Spinal cord (tissue), 10 donors: ENCODE results near the gene DNAH8. TPM values are rescaled to one million over a fixed set of nuclear protein-coding genes. Genes with fewer than 3 reads are reported as not detected.

Experiments used
- DNase-seq, 6 donors: peaks; one replicate each; pipeline versions ENCODE4 v3.0.0 to v3.0.0-alpha.2; 2013 to 2015; ENCODE audit warnings: low spot score in 6 of 6, low read depth in 4 of 6
- H3K27ac ChIP-seq: one replicate; pipeline ENCODE4 v1.5.1; 2013; ENCODE audit warnings: low read depth, low read length, control low read depth
- H3K27me3 ChIP-seq: one replicate; pipeline ENCODE4 v1.6.1; 2013; ENCODE audit warnings: low read length; ENCODE audit not compliant: control insufficient read depth, insufficient read depth
- H3K36me3 ChIP-seq: one replicate; pipeline ENCODE4 v1.6.1; 2013; ENCODE audit warnings: low read length; ENCODE audit not compliant: control insufficient read depth, insufficient read depth
- H3K4me1 ChIP-seq: one replicate; pipeline ENCODE4 v1.6.1; 2013; ENCODE audit warnings: low read length; ENCODE audit not compliant: control insufficient read depth, insufficient read depth
- H3K4me3 ChIP-seq: one replicate; pipeline ENCODE4 v1.5.1; 2013; ENCODE audit warnings: low read depth, low read length, control low read depth
- H3K9me3 ChIP-seq: one replicate; pipeline ENCODE4 v1.6.1; 2013; ENCODE audit warnings: low read length; ENCODE audit not compliant: control insufficient read depth, insufficient read depth
- WGBS: methylation state at CpG from one replicate; pipeline ENCODE4 v1.1.5; 2013; ENCODE audit warnings: missing lambda C conversion rate; ENCODE audit not compliant: insufficient coverage; 5-methylcytosine and 5-hydroxymethylcytosine counted together
- polyA plus RNA-seq, 2 donors: library from polyadenylated mRNA; unstranded; fragments of 120-200 nt; gene quantifications; one replicate each; pipeline ENCODE4 v1.2.1, GENCODE V29; 2013; ENCODE audit not compliant: insufficient read length in 2 of 2
- total RNA-seq, 2 donors: library from RNA; depleted of rRNA in 1 of 2; stranded (reverse); fragments of 120-200 nt in 1 of 2; fragments of >200 nt in 1 of 2; gene quantifications; one replicate each; pipeline versions ENCODE4 v1.2.3 to v1.2.4, GENCODE V29; 2013 to 2014
- donor health status: healthy.

DNAH8 gene
- total and polyA plus RNA-seq, 4 donors: 0.03 to 0.17 (median 0.08) TPM

DNA sequence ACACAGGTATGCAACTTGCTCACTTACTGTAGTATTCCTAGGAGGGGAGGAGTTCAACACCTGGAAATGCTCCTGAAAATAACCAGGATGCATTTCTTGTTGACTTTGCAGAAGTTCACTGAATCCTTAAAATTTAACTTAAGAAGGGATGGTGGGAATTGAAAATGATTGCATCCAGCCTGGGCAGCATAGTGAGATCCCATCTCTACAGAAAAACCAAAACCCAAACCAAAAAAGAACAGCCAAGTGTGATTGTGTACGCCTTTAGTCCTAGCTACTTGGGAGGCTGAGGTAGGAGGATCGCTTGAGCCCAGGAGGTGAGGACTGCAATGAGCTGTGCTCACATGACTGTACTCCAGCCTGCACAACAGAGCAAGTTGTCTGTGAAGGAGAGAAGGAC is 1.7 kb downstream of the DNAH8 start:
- Histone ChIP-seq H3K36me3 (no peaks in the 10 kb centered on the region), H3K4me3 (no peak overlapping the region), H3K27me3 (peaks cover 30% of the 10 kb centered on the region), H3K4me1 (peaks cover 6% of the 10 kb centered on the region), H3K27ac (no peak overlapping the region), H3K9me3 (no peaks in the 10 kb centered on the region)
- no peak for DNase-seq
- 86% methylated on average over 1 of the region's 2 CpGs for WGBS

GRCh38 chr6:38719358-38719757 is 4.2 kb downstream of the DNAH8 start:
- Histone ChIP-seq H3K27me3 (peaks cover 23% of the 10 kb centered on the region), H3K36me3 (no peaks in the 10 kb centered on the region), H3K4me1 (peaks cover 6% of the 10 kb centered on the region), H3K4me3 (no peak overlapping the region), H3K27ac (no peak overlapping the region), H3K9me3 (no peaks in the 10 kb centered on the region)
- DNase-seq: no peak
- WGBS: 100% methylated on average over 1 of the region's 1 CpG

- no peak for DNase-seq
- no peaks in the 10 kb centered on the region for H3K36me3 ChIP-seq
- WGBS: no CpG with 5 or more reads among the region's 2 CpGs
- H3K27me3 ChIP-seq: peaks cover 14% of the 10 kb centered on the region
- no peaks in the 10 kb centered on the region for H3K9me3 ChIP-seq
- no peak overlapping the region for H3K4me3 ChIP-seq
- H3K4me1 ChIP-seq: peaks cover under 1% of the 10 kb centered on the region
- H3K27ac ChIP-seq: no peak overlapping the region
Observed at GRCh38 chr6:38720295-38720694, 5.2 kb downstream of the DNAH8 start.

DNA sequence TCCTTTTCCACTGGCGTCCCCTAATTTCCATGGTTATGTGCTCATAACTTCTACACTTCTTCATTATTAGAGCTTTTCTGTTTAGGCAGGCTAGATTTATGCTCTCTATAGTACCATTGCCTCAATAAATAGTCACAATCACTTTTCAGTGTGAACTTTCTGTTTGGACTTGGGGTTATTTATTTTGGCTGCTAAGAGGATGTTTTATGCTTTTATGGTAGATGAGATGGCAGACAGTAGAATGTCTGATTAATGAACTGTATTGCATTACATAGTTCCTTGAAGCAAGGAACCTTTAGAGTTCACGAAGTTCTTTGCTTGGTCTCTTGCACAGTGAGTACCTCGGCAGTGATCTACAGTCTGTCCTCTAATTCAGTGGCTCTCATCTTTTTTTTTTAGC is 6.9 kb downstream of the DNAH8 start:
- DNase-seq: no peak
- H3K4me1 ChIP-seq: no peaks in the 10 kb centered on the region
- no peaks in the 10 kb centered on the region for H3K36me3 ChIP-seq
- H3K9me3 ChIP-seq: no peaks in the 10 kb centered on the region
- H3K4me3 ChIP-seq: no peak overlapping the region
- H3K27ac ChIP-seq: no peak overlapping the region
- peaks cover 2% of the 10 kb centered on the region for H3K27me3 ChIP-seq
- WGBS: 85% methylated on average over 2 of the region's 3 CpGs

DNA sequence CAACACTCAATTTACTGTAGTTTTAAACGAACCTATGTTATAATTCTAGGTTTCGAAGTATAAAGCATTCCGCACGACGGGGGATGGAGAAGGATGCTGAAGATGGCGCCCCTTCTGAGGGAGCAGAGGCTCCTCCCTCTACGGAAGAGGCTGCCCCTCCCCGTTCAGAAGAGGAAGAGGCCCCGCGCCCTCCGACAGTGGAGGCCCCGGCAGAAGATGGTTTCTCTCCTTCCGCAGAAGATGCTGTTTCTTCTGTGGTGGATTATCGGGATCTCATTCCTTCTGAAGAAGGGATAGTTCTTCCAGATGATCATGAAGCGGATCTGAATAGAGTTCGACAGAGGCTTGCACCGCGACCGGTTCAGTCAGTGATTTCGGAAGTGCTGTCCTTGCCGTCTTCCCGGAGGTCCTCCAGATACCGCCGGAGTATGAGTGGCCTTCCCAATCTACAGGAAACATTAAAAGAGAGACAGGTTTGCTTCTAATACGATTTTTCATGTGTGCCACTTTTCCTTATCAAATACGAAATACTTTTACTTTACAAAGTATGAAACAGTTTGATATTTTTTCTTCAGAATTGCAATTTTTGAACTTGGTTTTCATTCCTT is 7.7 kb downstream of the DNAH8 start:
- H3K4me1 ChIP-seq: no peaks in the 10 kb centered on the region
- no peaks in the 10 kb centered on the region for H3K36me3 ChIP-seq
- no peak overlapping the region for H3K27ac ChIP-seq
- H3K4me3 ChIP-seq: no peak overlapping the region
- H3K9me3 ChIP-seq: no peaks in the 10 kb centered on the region
- no peak for DNase-seq
- WGBS: 91% methylated on average over 13 of the region's 26 CpGs
- no peaks in the 10 kb centered on the region for H3K27me3 ChIP-seq

GRCh38 chr6:38723783-38724182 is 8.7 kb downstream of the DNAH8 start:
- H3K4me3 ChIP-seq: no peak overlapping the region
- no peaks in the 10 kb centered on the region for H3K9me3 ChIP-seq
- no peak overlapping the region for H3K27ac ChIP-seq
- DNase-seq: no peak
- H3K27me3 ChIP-seq: no peaks in the 10 kb centered on the region
- no peaks in the 10 kb centered on the region for H3K4me1 ChIP-seq
- H3K36me3 ChIP-seq: no peaks in the 10 kb centered on the region
- WGBS: no CpG with 5 or more reads among the region's 5 CpGs

- H3K9me3 ChIP-seq: no peaks in the 10 kb centered on the region
- no peaks in the 10 kb centered on the region for H3K36me3 ChIP-seq
- no peaks in the 10 kb centered on the region for H3K4me1 ChIP-seq
- H3K27me3 ChIP-seq: no peaks in the 10 kb centered on the region
- no peak overlapping the region for H3K4me3 ChIP-seq
- DNase-seq: no peak
- H3K27ac ChIP-seq: no peak overlapping the region
- 100% methylated on average over 1 of the region's 5 CpGs for WGBS
Observed at GRCh38 chr6:38724343-38724742, 9.2 kb downstream of the DNAH8 start.

GRCh38 chr6:38725414-38726183 is 10.5 kb downstream of the DNAH8 start:
- DNase-seq: no peak
- Histone ChIP-seq H3K36me3 (no peaks in the 10 kb centered on the region), H3K4me3 (no peak overlapping the region), H3K9me3 (no peaks in the 10 kb centered on the region), H3K27me3 (no peaks in the 10 kb centered on the region), H3K4me1 (no peaks in the 10 kb centered on the region), H3K27ac (no peak overlapping the region)
- WGBS: 65% methylated on average over 4 of the region's 4 CpGs

GRCh38 chr6:38728203-38728602 is 13.1 kb downstream of the DNAH8 start:
- DNase-seq: no peak
- Histone ChIP-seq H3K9me3 (no peaks in the 10 kb centered on the region), H3K36me3 (no peaks in the 10 kb centered on the region), H3K27me3 (no peaks in the 10 kb centered on the region), H3K4me3 (no peak overlapping the region), H3K4me1 (no peaks in the 10 kb centered on the region), H3K27ac (no peak overlapping the region)
- no CpG with 5 or more reads among the region's 1 CpG for WGBS
